Activated T-helper 9 cell treated with anti-CD3 and anti-CD28 coated beads, Interleukin-2, amount 50 U/mL, for 16 hours (primary cell): Measurements from ENCODE around the gene PPP2R5E.
"Not testable (repeated sequence)": the region's sequence is repeated elsewhere in the genome, so short reads cannot be mapped to it uniquely, and the experiment has no call there.

Source experiments
- DNase-seq: peaks from one replicate; pipeline ENCODE4 v3.0.0-alpha.2; 2020; ENCODE audit warnings: low read depth

PPP2R5E gene

DNA sequence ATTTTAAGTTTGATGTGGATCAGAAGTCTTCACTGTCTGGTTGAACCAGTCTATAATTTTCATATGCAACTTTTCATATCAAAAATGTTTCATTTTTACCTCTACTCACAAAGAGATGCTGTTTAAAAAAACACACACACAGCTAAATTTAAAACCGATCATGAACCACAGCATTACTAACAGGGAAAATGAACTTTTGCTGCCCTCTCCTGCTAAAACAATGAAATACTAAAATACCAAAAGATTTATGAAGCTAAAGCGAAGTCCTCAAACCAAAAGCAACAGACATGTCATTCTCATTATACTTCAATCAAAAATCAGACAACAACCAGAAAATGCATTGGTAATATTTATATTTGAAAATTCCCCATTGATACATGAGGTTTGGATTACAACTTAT, 171.6 kb downstream of the PPP2R5E start:
- not testable (repeated sequence) for DNase-seq

DNA sequence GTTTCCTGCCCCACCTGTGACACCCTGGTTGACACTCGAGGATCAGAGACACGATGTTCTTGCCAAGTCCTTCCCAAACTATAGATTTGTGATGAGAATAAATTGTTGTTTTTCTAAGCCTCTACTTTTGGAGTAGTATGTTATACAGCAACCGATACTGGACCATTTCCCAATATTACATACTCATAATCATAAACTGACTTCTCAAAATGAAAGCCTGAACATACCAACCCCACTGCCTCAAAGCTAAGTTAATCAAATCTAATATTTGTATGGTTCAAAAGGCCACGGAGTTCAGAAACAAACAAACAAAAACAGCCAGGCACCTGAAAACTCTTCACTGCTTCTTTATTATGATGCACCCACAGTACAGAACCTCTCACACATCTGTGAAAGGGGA, 172.1 kb downstream of the PPP2R5E start:
- DNase-seq = no peak

DNA sequence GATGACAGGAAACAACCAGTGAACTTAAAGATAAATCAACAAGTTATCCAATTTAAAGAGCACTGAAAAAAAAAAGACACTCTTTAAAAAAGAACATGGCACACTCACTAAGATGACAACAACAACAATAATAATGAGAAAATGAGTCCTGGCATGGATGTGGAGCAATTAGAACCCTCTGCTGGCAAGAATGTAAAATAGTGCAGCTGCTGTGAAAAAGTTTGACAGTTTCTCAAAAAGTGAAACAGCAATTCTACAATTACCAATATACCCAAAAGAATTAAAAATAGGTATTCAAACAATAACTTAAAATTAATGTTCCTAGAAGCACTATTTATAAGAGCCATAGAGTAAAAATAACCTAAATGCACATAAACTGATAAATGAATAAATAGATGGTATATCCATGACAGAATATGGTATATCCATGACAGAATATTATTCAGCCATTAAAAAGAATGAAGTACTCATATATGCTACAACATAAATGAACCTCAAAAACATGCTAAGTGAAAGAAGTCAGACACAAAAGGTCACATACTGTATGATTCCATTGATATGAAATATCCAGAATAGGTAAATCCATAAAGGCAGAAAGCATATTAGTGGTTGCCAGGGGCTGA, 175.3 kb downstream of the PPP2R5E start:
- no peak for DNase-seq

DNA sequence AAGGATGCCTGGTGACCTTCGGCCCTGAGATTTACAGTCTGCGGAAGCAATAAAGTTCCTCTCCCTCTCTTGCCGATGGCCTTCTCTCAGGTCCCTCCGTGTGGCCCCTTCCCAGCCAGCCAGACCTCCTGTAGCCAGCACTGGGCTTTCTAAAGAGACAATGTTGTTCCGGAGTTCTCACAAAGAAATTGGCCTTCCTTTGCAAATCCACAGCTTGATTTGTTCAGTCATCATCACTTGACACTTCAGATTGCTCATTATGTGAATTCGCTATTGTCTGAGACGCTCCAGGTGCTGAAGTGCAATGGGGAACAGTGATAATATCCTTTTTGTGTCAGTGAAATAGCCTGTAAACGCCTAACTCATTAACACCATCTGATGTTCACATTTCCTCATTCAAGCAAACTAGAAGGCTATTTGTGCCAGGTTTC, 180.8 kb downstream of the PPP2R5E start:
- no peak for DNase-seq

DNA sequence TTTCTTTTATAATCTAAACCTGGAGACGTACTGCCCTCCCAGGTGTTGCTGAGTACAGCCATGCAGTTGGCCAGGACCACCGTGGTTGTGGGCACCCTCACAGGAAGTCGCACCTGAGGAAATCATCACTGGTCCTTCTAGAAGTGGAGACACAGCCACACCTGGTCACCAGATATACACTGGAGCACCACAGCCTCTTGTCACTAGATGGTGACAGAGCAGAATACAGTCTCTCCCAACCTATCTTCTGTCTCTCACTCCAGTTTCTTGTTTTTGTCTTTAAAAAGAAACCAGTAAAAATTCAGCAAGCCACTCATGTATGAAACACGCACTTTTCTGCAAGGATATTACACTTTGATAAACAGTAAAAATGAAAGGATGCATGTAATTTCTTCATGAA, 181.4 kb downstream of the PPP2R5E start:
- no peak for DNase-seq

DNA sequence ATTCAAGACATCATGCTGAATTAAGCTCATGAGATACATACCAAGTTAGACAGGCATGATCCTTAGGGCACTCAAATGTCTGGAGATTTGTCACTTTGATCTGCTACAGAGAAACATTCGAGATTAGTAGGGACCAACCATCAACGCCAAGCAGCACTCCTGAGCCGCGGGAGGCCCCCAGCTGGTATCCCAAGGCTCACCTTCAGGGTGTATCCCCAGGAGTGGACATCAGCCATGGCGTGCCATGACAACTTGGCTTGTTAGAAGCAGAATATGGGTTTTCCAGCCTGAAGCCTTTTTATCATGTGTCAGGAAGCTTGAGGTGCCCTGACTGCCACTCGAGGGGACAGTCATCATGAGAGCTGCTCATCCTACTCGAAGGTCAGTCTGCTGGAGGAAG, 185.3 kb downstream of the PPP2R5E start:
- no peak for DNase-seq

DNA sequence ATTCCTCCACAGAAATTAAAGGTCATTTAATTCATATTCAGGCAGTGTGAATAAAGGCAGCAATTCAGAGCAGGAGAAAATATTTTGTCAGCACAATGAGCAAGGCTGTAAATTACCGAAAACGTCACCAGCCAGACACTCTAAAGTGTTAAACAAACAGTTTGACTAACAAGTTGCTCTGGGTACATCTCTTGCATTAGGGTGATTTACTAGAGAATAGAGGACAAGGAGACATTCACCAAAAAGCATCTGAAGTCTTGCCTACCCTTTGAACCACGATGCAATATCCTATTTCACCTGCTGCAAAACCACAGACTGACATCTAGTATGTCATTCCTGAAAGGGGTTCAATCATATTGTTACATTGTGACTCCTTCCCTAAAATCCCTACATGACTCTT, 197.4 kb downstream of the PPP2R5E start:
- no peak for DNase-seq

DNA sequence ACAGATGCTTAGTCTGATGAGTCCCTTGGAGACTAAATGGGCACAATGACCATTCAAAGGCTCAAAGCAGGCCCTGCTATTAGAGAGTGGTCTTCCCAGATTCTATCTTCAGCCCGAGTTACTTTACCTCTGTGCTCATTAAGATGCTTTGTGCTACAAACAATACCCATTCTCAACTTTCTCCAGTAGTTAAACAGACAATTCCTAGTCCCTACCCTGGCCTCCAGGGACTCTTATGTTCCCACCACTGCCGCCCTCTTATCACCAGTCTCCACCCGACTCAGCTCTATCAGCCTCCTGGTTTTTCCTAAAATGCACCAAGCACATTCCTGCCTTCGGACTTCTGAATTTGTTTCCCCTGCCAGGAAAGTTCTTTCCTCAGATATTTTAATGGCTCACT, 198.8 kb downstream of the PPP2R5E start:
- no peak for DNase-seq

DNA sequence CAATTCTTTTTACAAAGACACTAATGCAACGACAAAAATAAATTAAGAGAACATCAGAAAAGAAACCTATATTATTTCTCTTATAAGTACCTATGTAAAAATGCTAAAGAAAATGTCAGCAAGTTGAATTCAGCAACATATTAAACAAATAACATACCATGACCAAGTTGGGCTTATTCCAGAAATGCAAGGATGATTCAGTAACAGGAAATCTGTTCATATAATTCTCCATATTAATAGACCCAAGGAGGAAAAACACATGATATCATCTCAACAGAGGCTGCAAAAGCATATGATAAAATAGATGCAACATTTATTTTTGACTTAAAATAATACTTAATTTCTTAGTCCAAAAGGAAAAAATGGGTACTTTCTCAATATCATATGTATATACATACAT, 199.3 kb downstream of the PPP2R5E start:
- no peak for DNase-seq

DNA sequence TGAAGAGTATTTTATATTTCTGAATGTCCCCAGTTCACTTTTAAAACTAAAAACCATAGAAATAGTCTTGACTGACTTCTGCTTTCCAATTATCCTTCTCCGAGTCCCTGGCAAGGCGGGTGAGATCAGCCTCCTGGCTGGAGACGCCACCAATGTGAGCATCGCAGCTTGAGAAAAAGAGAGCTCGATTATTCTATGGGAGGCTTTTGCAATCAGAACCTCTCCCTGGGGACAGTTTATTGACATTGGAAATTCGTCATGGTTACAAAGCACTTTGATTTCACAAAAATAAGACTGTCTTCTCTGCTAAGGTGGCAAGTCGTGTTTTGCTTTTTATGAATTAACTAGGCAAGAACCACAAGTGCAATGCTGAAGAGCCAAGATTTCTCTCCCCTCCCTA, 200.8 kb downstream of the PPP2R5E start:
- no peak for DNase-seq

DNA sequence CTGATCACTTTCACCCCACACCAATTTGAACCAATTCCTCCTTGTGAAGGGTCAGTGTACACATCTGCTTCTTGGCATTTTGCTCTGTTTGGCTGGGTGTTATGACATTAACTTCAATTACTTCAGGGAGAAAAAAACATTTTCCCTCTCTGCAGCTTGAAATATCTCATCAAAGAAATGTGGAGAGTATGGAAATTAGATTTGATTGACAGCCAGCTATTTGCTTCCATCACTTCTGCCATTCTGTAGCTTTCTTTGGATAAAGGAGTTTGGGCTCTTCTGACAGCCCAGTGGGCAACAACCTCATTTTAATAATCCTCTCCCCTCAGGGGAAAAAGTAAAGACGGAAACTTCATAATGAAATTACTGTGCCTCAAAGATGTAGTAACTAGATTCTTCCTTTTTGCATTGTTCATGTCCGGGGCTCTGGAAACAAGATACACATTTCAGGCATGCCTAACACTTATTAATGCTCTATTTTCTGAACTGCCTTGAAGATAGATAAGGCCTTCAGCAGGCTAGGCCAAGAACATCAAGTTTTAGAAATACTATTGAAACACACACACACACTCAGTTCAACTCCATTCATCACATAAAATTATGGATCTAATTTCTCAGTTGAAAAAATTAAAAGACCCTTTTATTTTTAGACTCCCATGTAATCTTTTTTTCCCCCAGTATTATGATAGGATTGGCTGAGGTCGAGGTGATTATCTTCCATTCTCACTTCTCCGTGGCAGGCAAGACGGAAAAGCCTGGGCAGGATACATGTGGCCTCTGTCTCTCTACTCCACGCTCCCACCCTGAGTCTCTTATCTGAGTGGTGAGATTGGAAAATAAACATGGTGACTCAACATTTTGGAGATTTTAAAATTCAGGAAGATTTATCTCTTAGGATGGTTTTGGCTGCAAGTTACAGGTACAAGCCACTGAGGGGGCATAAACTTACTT, 214.1 kb downstream of the PPP2R5E start:
- DNase-seq = no peak

DNA sequence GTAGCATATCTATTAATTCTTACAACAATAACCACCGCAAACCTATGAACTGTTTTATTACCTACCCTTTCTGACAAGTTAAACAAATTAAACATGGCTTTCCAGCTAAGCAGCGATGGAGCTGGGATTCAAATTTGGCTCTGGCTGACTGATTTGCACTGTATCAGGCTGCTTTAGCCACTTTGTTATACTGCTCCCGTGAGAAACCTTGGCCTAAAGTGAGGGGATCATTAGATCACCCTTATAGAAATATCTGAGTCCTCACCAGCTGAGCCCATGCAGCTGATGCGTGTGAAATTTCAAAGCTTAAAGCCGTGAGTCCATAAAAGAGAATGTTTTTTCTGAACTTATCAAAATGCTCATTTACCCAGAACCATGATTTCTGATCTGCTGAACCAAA, 216.3 kb downstream of the PPP2R5E start:
- DNase-seq = no peak

DNA sequence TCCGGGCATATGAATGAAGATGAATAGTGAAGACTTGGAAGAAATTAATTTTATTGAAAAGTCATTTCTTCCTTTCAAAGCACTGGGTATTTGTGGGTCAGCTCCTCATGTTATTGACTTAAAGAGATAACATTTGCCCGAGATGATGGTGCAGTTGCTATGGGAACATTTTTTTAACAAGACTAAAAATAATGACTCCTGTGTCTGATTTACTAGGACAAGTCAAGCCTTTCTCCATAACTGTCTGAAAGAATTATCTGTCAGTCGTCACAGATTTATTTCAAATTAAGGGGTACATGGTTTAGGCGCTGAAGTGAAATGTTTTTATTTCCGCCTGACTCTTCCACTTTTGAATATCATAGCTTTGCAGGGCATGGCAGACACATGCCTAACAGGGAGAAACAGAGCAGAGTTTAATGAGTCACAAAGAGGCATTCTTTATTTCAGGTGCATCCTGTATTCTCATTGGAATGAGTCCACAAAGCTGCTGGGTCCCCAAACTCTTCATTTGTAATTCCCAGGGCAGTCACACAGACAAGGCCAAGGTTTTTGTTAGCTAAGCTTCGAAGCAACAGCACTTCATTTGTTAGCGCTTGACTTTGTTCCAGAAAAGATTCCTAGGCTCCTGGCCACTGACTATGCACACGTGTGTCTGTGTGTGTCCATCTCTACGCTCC, 220.1 kb downstream of the PPP2R5E start:
- no peak for DNase-seq

DNA sequence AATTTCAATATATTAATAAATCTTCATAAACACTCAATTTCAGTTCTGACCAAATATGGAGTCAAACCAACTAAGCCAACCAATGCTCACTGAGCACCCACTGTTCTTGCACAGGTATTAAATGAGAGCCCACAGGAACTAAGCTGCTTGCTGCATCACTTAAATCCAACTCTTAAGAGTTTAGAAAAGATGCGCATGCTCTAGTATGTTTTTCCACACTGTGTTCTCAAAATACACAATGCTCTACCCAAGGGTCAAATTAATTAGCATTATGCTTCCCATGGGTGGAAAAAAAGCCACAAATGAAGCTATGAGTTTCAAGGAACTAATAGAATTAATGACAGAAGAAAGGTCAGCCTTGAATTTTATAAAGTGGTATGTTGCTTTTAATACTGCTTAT, 220.7 kb downstream of the PPP2R5E start:
- DNase-seq = no peak
